Retinal pigment epithelial cell (primary cell): Measurements from ENCODE around the gene TUSC1.
"Not testable (repeated sequence)": the region's sequence is repeated elsewhere in the genome, so short reads cannot be mapped to it uniquely, and the experiment has no call there.

Experiments used
- DNase-seq: peaks from one replicate; pipeline ENCODE4 v3.0.0-alpha.2; 2010; ENCODE audit warnings: low read depth
- H3K4me3 ChIP-seq: 2 replicates; pipeline ENCODE4 v1.5.1; 2011; ENCODE audit warnings: mild to moderate bottlenecking, low read length, control low read depth, moderate library complexity
- CTCF ChIP-seq: conservative IDR thresholded peaks from 2 replicates; pipeline ENCODE4 v1.5.1; 2011; ENCODE audit warnings: low read depth, low read length, control low read depth, inconsistent platforms

The TUSC1 gene

GRCh38 chr9:25678846-25679360 is 659 bp upstream of the TUSC1 start:
- no peak for TF ChIP-seq CTCF
- DNase-seq, result no peak
- H3K4me3 ChIP-seq, result peak overlapping the region; percentile 57

GRCh38 chr9:25677301-25678146 is 720 bp downstream of the TUSC1 start:
- H3K4me3 ChIP-seq, result peak overlapping the region; percentile 63
- TF ChIP-seq CTCF, result no peak
- DNase-seq, result no peak

GRCh38 chr9:25675858-25676257 is 2.4 kb downstream of the TUSC1 start:
- not testable (repeated sequence) for DNase-seq, H3K4me3 ChIP-seq

GRCh38 chr9:25658571-25658970 is 19.7 kb downstream of the TUSC1 start:
- no peak overlapping the region for H3K4me3 ChIP-seq
- DNase-seq, result no peak
- no peak for TF ChIP-seq CTCF

- no peak for TF ChIP-seq CTCF
- no peak for DNase-seq
- H3K4me3 ChIP-seq, result no peak overlapping the region
Observed at GRCh38 chr9:25654417-25654816, 23.8 kb downstream of the TUSC1 start.

GRCh38 chr9:25648116-25648515 is 30.1 kb downstream of the TUSC1 start:
- no peak for DNase-seq
- no peak for TF ChIP-seq CTCF
- H3K4me3 ChIP-seq, result no peak overlapping the region

- H3K4me3 ChIP-seq, result no peak overlapping the region
- DNase-seq, result no peak
- no peak for TF ChIP-seq CTCF
Observed at GRCh38 chr9:25636026-25636425, 42.2 kb downstream of the TUSC1 start.
